Measurements from ENCODE around the gene FEN1. TPM values are rescaled to one million over a fixed set of nuclear protein-coding genes. Genes with fewer than 3 reads are reported as not detected.

FEN1 gene
- total RNA-seq, 2 experiments from 2014 or later, result 132 to 137 TPM

GRCh38 chr11:61783717-61784505 lies 8.8 kb upstream of the FEN1 start:
- POLR2A ChIA-PET, result no interaction called here
- CTCF ChIA-PET, result no interaction called here

GRCh38 chr11:61784506-61784805 lies 8.3 kb upstream of the FEN1 start:
- ChIA-PET POLR2A (no interaction called here), CTCF (no interaction called here)

DNA sequence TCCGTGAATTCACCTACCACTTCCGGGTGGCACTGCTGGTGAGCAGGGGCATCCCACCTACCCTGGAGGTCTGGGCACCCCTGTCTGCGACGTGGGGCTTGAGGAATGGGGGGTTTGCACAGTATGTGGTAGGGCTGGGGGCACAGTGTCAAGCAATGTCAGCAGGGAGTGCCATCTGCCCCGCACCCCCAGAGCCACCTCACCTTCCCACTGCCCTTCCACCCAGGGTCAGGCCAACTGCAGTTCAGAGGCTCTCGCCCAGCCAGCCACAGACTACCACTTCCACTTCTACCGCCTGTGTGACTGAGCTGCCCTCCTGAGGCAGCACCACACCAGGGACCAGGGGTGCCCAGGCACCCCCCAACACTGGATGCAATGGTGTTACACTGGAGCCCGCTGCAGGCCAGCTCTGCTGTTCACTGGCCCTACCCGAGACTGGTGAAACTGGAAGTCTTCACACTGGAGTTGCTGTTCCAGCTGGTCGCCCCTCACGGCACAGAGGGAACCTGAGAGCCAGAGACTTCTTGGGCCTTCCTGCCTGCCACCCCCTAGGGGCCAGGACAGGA lies 6.8 kb upstream of the FEN1 start:
- POLR2A ChIA-PET, result no interaction called here
- CTCF ChIA-PET, result interaction anchor here (1.2 to 1.4 kb wide), 2 partner anchors 33 to 296 kb away, joined by 3 to 4 read pairs; no protein-coding TSS in a partner anchor

DNA sequence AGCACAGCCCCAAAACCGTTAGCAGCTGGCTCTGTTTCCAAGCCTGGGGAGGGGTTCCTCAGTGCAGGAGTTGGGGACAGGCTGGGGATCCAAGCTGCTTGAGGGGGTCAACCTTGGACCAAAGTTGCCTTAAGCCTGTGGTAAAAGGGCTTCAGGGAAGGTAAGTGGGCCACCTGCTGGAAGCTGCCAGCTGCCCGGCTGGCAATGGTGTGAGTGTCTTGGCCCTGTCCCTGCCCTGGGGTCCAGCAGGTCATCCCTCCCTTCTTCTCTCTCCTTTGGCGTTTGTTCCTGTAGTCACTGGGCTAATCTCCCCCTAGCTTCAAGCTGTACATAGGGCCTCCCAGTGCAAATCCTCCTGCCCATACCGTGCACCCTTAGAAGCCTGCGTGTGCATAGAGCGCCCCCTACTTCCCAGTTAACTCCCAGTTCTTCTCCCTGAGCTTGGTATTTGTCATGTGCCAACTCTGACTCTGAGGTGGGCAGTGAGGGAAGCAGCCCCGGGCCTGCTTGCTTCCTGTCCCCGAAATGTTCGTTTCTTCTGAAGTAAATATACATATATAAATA lies 4.7 kb upstream of the FEN1 start:
- ChIA-PET CTCF (interaction anchor here (1.4 kb wide), 1 partner anchor 39 kb away, joined by 5 read pairs; no protein-coding TSS in a partner anchor), POLR2A (interaction anchor here (0.6 kb wide), 1 partner anchor 844 kb away, joined by 3 read pairs; no protein-coding TSS in a partner anchor)

GRCh38 chr11:61791737-61792309 lies 888 bp upstream of the FEN1 start:
- CTCF ChIA-PET, result interaction anchor here (1.2 to 2.6 kb wide), 4 partner anchors 12 to 316 kb away, joined by 3 to 5 read pairs (median 4); no protein-coding TSS in a partner anchor
- POLR2A ChIA-PET, result no interaction called here

DNA sequence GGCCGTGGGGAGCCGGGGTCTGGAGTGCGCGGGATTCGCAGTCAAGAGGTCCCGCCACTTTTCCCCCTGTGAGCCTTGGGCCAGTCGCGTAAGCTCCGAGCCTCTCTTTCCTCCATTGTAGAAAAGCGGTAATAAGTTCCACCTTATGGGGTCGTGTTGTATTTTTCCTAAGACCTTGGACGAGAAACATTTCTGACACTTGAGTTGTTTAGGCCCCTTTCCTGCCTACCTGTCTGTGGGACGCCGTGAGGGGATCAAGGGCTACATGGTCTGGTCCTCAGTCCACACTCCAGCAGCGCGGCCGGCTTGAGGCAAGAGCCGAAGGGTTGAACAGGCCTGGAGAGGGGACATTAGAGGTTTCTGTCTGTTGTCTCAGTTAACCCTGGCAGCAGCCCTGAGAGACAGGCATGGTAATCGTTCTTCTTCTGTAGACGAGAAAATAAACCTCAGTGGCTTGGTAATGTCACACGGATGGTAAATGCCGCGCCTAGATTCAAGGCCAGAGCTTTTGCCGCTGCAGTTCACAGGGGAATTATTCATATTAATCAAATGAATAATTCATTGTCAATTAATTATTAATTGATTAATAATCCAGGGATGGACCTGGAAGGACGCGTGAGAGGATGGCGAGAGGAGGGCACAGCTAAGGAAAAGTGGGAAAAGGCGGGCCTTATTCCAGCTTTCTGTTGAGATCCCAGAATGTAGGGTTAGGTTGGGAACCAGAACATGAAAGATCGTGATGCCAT lies 545 bp downstream of the FEN1 start:
- CTCF ChIA-PET, result interaction anchor here (0.6 to 2.6 kb wide), 5 partner anchors 14 to 691 kb away, joined by 3 to 7 read pairs (median 4); partner anchors contain the start of gene CD5

DNA sequence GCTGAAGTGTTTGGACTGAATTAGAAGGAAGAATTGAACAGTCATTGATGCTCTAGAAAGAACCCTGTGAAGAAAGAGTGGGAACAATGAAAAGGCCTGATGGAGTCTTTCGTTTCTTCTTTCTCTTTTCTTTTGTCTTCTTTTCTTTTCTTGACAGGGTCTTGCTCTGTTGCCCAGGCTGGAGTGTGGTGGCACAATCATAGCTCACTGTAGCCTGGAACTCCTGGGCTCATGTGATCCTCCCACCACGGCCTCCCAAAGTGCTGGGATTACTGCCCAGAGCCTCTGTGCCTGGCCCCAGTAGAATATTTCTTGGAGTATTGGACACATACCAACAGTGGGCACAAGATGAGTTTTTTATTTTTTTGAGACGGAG lies 1.1 kb downstream of the FEN1 start:
- POLR2A ChIA-PET, result no interaction called here
- CTCF ChIA-PET, result interaction anchor here (1.3 to 2.6 kb wide), 3 partner anchors 14 to 288 kb away, joined by 4 to 7 read pairs (median 5); no protein-coding TSS in a partner anchor

More for the DNA sequence above, 545 bp downstream of the FEN1 start:
- POLR2A ChIA-PET, result interaction anchor here (0.6 to 1.2 kb wide), 3 partner anchors 22 to 174 kb away, joined by 3 to 6 read pairs (median 3); no protein-coding TSS in a partner anchor

DNA sequence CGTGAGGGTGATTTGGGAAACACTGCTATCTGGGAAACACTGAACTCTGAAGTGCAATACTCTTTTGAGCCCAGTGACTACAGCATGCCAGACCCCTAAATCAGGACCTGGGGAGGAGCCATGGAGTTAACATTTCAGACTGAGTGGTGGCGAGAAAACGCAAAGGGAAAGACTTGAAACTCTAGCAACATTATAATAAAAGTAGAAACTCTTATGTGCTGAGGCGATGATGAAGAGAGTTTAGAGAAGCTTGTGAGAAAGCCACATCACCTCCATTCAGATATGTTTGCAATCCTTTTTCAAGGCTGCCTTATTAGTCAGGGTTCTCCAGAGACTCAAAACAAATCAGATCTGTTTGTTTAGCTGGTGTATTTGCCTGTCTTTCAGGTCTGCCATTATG lies 1.9 kb downstream of the FEN1 start:
- CTCF ChIA-PET, result interaction anchor here (2.1 kb wide), 1 partner anchor 288 kb away, joined by 7 read pairs; no protein-coding TSS in a partner anchor
- POLR2A ChIA-PET, result no interaction called here

DNA sequence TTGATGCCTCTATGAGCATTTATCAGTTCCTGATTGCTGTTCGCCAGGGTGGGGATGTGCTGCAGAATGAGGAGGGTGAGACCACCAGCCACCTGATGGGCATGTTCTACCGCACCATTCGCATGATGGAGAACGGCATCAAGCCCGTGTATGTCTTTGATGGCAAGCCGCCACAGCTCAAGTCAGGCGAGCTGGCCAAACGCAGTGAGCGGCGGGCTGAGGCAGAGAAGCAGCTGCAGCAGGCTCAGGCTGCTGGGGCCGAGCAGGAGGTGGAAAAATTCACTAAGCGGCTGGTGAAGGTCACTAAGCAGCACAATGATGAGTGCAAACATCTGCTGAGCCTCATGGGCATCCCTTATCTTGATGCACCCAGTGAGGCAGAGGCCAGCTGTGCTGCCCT lies 2.7 kb downstream of the FEN1 start:
- POLR2A ChIA-PET, result no interaction called here
- CTCF ChIA-PET, result interaction anchor here (0.6 to 4.0 kb wide), 5 partner anchors 12 to 313 kb away, joined by 3 to 23 read pairs (median 7); no protein-coding TSS in a partner anchor

DNA sequence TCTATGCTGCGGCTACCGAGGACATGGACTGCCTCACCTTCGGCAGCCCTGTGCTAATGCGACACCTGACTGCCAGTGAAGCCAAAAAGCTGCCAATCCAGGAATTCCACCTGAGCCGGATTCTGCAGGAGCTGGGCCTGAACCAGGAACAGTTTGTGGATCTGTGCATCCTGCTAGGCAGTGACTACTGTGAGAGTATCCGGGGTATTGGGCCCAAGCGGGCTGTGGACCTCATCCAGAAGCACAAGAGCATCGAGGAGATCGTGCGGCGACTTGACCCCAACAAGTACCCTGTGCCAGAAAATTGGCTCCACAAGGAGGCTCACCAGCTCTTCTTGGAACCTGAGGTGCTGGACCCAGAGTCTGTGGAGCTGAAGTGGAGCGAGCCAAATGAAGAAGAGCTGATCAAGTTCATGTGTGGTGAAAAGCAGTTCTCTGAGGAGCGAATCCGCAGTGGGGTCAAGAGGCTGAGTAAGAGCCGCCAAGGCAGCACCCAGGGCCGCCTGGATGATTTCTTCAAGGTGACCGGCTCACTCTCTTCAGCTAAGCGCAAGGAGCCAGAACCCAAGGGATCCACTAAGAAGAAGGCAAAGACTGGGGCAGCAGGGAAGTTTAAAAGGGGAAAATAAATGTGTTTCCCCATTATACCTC lies 3.3 kb downstream of the FEN1 start:
- ChIA-PET POLR2A (interaction anchor here (1.2 kb wide), 1 partner anchor 18 kb away, joined by 3 read pairs; no protein-coding TSS in a partner anchor), CTCF (interaction anchor here (0.6 to 4.0 kb wide), 8 partner anchors 11 to 313 kb away, joined by 3 to 23 read pairs (median 6); partner anchors contain the start of gene FADS2)

GRCh38 chr11:61797263-61797944 lies 4.7 kb downstream of the FEN1 start:
- ChIA-PET POLR2A (interaction anchor here (0.7 to 1.2 kb wide), 3 partner anchors 17 to 173 kb away, joined by 3 to 5 read pairs (median 3); no protein-coding TSS in a partner anchor), CTCF (interaction anchor here (0.7 to 4.0 kb wide), 17 partner anchors 8 to 513 kb away, joined by 3 to 23 read pairs (median 4); partner anchors contain the start of gene FADS2)

- POLR2A ChIA-PET, result interaction anchor here (0.7 kb wide), 1 partner anchor 375 kb away, joined by 3 read pairs; no protein-coding TSS in a partner anchor
- CTCF ChIA-PET, result interaction anchor here (0.7 kb wide), 1 partner anchor 16 kb away, joined by 3 read pairs; no protein-coding TSS in a partner anchor
Measured at GRCh38 chr11:61799665-61800284, 7.1 kb downstream of the FEN1 start.

DNA sequence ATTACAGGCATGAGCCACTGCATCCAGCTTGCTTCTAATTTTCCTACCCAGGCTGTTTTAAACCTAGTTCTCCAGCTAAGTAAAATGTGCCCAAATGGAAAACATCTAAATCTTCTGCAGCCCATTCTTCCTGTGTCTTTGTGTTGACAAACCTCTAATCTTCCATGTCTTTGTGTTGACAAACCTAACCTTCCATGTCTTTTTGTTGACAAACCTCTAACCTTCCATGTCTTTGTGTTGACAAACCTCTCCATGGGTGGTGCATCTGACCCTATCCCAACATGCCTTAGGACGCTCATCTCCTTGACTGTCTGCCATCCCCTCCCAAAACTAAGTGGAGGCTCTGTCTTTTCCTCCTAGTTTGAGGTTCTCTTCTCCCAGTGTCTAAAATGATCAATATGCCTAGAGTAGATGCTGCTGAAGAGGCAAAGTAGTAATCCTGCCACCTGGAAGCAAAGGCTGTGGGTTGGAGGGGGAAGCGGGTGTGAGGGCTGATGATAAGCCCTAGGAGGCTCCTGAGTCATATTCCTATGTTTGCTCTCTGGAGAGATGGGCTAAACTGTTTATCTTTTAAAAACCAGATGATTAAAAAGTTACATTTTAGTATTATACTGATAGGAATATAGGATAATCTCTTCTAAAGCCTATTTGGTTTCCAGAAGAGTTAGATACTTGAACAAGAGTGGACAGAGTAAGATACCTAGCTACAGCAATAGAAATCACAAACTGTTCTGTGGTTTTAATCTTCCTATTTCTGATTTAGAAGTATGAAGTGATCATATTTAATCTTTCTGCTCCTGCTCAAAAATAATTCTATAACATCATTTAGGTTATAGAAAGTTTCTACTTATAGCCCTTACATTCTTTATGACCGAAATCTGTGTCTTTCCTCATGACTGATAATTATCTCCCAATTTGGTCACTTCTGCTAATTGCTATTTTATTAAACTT lies 7.9 kb downstream of the FEN1 start:
- ChIA-PET POLR2A (no interaction called here), CTCF (interaction anchor here (0.7 kb wide), 1 partner anchor 15 kb away, joined by 3 read pairs; no protein-coding TSS in a partner anchor)

GRCh38 chr11:61802605-61803004 lies 9.9 kb downstream of the FEN1 start:
- ChIA-PET CTCF (interaction anchor here (1.4 to 2.2 kb wide), 2 partner anchors 12 to 145 kb away, joined by 3 to 5 read pairs; no protein-coding TSS in a partner anchor), POLR2A (no interaction called here)

GRCh38 chr11:61803889-61804647 lies 11.4 kb downstream of the FEN1 start:
- CTCF ChIA-PET, result no interaction called here
- POLR2A ChIA-PET, result no interaction called here
